GM18520 (cell line): ENCODE measurements around the gene LGALS9.
"Not testable (repeated sequence)": the region's sequence is repeated elsewhere in the genome, so short reads cannot be mapped to it uniquely, and the experiment has no call there.

Source experiments
- ATAC-seq: cut with Tn5 transposase; IDR thresholded peaks from one replicate; pipeline ENCODE4 v1.9.1; 2021; ENCODE audit not compliant: unreplicated experiment

Gene LGALS9

GRCh38 chr17:27670791-27671590 lies 40.0 kb downstream of the LGALS9 start:
- no peak for ATAC-seq

GRCh38 chr17:27671591-27671910 lies 40.6 kb downstream of the LGALS9 start:
- no peak for ATAC-seq

DNA sequence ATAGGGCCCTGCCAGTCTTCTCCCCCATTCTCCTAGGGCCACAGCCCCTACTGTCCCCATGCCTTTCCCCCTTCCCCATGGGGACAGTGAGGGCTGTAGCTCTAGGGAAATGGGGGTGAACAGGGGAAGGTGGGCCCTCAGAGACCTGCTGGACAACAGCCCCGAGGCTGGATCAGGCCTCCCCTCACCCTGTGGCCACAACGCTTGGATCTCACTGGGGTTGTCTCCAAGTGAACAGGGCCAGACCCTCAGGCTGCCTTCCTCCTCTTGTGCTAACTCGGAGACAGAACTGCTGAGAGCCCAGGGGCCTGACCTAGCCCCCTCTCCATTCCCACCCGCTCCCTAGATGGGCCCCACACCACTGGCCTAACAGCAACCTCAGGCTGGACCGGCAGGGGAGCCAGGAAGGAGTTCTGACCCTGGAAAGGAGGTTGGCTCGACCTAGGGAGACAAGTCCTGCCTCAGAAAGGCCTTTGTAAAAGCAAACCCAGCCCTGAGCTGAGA lies 41.0 kb downstream of the LGALS9 start:
- ATAC-seq: not testable (repeated sequence)

- ATAC-seq: no peak
Observed at GRCh38 chr17:27674335-27674734, 43.3 kb downstream of the LGALS9 start.

DNA sequence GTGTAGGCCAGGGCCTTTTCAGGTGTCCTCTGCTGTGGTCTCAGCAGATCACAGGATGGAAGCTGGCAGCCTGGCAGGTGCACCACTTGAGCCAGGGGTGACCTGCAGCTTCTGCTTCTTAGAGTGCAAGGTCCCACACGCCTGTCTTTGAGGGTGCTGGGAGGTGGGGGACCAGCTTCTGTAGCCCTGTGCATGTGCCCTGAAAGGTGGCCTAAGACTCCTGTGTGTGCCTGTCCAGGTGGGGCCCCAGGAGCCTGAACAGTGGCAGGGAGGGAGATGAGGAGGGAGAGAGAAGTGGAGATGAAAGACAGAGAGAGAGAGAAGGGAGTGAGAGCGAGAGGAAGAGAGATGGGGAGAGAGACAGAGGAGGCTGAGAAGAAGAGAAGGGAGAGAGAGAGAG lies 46.2 kb downstream of the LGALS9 start:
- ATAC-seq: no peak

GRCh38 chr17:27686322-27686721 lies 55.3 kb downstream of the LGALS9 start:
- ATAC-seq: not testable (repeated sequence)

GRCh38 chr17:27690882-27691281 lies 59.9 kb downstream of the LGALS9 start:
- no peak for ATAC-seq

DNA sequence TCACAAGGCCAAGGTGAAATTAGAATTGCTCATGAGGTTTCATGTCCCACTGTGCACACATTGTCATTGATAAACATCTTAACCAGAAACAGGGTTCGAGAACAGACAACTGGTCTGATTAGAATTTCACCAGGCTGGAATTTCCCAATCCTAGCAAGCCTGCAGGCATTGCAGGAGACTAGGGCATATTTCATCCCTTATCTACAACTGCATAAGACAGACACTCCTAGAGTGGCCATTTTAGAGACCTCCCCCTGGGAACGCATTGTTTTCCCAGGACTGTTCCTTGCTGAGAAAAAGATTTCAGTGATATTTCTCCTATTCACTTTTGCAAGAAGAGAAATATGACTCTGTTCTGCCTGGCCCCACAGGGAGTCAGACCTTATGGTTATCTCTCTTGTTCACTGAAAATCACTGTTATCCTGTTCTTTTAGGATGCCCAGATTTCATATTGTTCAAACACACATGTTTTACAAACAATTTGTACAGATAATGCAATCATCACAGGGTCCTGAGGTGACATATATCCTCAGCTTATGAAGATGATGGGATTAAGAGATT lies 64.3 kb downstream of the LGALS9 start:
- not testable (repeated sequence) for ATAC-seq
